Ishikawa (cell line): ENCODE results near the gene SIGLEC11.

ENCODE experiments used
- CEBPB ChIP-seq: IDR thresholded peaks from 2 replicates; pipeline ENCODE4 v1.6.1; 2012
- CREB1 ChIP-seq: IDR thresholded peaks from 2 replicates; pipeline ENCODE4 v1.6.1; 2012; ENCODE audit warnings: low read depth
- EGR1 ChIP-seq: IDR thresholded peaks from 2 replicates; pipeline ENCODE4 v1.6.1; 2012
- EP300 ChIP-seq: IDR thresholded peaks from 2 replicates; pipeline ENCODE4 v1.6.1; 2012; ENCODE audit warnings: borderline replicate concordance
- FOXM1 ChIP-seq: IDR thresholded peaks from 2 replicates; pipeline ENCODE4 v1.6.1; 2012; ENCODE audit warnings: low read depth, borderline replicate concordance
- MAX ChIP-seq: IDR thresholded peaks from 2 replicates; pipeline ENCODE4 v1.6.1; 2012
- NFIC ChIP-seq: IDR thresholded peaks from 2 replicates; pipeline ENCODE4 v1.6.1; 2012
- RAD21 ChIP-seq: IDR thresholded peaks from 2 replicates; pipeline ENCODE4 v1.6.1; 2012; ENCODE audit warnings: low read depth
- TAF1 ChIP-seq: IDR thresholded peaks from 2 replicates; pipeline ENCODE4 v1.6.1; 2012; ENCODE audit warnings: low read depth, mild to moderate bottlenecking
- TCF12 ChIP-seq: IDR thresholded peaks from 2 replicates; pipeline ENCODE4 v1.6.1; 2012; ENCODE audit warnings: low read depth
- TEAD4 ChIP-seq: IDR thresholded peaks from 2 replicates; pipeline ENCODE4 v1.6.1; 2012
- USF1 ChIP-seq: IDR thresholded peaks from 2 replicates; pipeline ENCODE4 v1.6.1; 2012
- YY1 ChIP-seq: IDR thresholded peaks from 2 replicates; pipeline ENCODE4 v1.6.1; 2012; ENCODE audit warnings: low read depth
- ZBTB7A ChIP-seq: IDR thresholded peaks from 2 replicates; pipeline ENCODE4 v1.6.1; 2012; ENCODE audit warnings: low read depth
- TF ChIP-seq, protein P1 (sequence below): IDR thresholded peaks from 2 replicates; pipeline ENCODE4 v1.6.1; 2012; ENCODE audit warnings: low read depth, mild to moderate bottlenecking

The SIGLEC11 gene

DNA sequence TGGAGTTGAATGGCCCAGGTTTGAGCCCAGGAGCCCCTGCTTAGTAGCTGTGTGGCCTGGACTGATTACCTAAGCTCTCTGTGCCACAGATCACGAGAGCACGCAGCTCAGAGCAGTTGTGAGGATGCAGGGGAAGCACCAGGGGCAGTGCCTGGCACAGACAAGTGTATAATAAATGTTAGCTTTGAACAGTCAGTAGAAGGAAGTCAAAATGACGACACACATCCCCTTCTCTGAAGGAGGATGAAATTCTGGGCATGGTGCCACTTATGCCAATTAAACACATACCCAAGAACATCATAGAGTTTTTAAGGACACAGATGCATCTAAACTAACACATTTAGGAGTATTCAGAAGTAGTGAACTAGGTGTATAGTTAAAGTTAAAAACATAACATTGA, 24.9 kb upstream of the SIGLEC11 start:
- TF ChIP-seq NFIC = no peak
- TF ChIP-seq ZBTB7A = no peak
- TF ChIP-seq TCF12 = no peak
- no peak for TF ChIP-seq CREB1
- no peak for TF ChIP-seq CEBPB
- TF ChIP-seq USF1 = no peak
- no peak for TF ChIP-seq TAF1
- TF ChIP-seq YY1 = no peak
- no peak for TF ChIP-seq FOXM1
- TF ChIP-seq, protein P1, sequence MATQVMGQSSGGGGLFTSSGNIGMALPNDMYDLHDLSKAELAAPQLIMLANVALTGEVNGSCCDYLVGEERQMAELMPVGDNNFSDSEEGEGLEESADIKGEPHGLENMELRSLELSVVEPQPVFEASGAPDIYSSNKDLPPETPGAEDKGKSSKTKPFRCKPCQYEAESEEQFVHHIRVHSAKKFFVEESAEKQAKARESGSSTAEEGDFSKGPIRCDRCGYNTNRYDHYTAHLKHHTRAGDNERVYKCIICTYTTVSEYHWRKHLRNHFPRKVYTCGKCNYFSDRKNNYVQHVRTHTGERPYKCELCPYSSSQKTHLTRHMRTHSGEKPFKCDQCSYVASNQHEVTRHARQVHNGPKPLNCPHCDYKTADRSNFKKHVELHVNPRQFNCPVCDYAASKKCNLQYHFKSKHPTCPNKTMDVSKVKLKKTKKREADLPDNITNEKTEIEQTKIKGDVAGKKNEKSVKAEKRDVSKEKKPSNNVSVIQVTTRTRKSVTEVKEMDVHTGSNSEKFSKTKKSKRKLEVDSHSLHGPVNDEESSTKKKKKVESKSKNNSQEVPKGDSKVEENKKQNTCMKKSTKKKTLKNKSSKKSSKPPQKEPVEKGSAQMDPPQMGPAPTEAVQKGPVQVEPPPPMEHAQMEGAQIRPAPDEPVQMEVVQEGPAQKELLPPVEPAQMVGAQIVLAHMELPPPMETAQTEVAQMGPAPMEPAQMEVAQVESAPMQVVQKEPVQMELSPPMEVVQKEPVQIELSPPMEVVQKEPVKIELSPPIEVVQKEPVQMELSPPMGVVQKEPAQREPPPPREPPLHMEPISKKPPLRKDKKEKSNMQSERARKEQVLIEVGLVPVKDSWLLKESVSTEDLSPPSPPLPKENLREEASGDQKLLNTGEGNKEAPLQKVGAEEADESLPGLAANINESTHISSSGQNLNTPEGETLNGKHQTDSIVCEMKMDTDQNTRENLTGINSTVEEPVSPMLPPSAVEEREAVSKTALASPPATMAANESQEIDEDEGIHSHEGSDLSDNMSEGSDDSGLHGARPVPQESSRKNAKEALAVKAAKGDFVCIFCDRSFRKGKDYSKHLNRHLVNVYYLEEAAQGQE = no peak
- TF ChIP-seq EGR1 = no peak
- TF ChIP-seq TEAD4 = no peak
- TF ChIP-seq MAX = no peak
- TF ChIP-seq EP300 = no peak
- TF ChIP-seq RAD21 = no peak

- TF ChIP-seq CEBPB = no peak
- TF ChIP-seq TEAD4 = no peak
- no peak for TF ChIP-seq MAX
- no peak for TF ChIP-seq TAF1
- TF ChIP-seq, protein P1 = no peak
- TF ChIP-seq YY1 = no peak
- no peak for TF ChIP-seq ZBTB7A
- no peak for TF ChIP-seq FOXM1
- no peak for TF ChIP-seq TCF12
Measured at GRCh38 chr19:49984491-49984890, 23.5 kb upstream of the SIGLEC11 start.

- TF ChIP-seq ZBTB7A (0 out of 2 replicates have a peak, but pooled peaks have one; percentile 26), RAD21 (peak; percentile 93), USF1 (no peak)
Measured at GRCh38 chr19:49983645-49984229, 22.8 kb upstream of the SIGLEC11 start.

GRCh38 chr19:49981603-49982593, 20.9 kb upstream of the SIGLEC11 start:
- TF ChIP-seq EGR1 (no peak), FOXM1 (no peak), YY1 (no peak), ZBTB7A (no peak), TAF1 (no peak), TCF12 (no peak), CEBPB (no peak)
- TF ChIP-seq, protein P1 = no peak
